ENCODE data around the gene SELENOM.

The SELENOM gene

DNA sequence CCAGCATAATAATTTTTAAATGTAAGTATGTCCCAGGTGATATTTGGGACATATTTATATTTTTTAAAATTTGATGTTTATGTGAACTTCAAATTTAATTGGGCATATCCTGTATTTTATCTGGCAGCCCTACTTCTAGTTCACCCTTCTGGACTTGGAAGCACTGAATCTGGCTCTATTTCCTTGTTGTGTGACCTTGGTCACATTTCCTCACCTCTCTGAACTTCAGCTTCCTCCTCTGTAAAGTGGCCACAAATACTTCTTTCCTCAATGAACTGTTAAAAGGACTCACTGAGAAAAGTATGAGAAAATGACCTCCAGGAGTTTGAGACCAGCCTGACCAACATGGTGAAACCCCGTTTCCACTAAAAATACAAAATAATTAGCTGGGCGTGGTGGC is 44.5 kb upstream of the SELENOM start:
- Histone ChIP-seq H3K14ac (ENCODE audit: low read length in 2 of 2) (no peak overlapping the region), H2BK120ac (ENCODE audit: low read depth, low read length) (no peak overlapping the region), H3K27me3 (ENCODE audit: control insufficient read depth in 1 of 2, insufficient read depth in 1 of 2, low read length in 2 of 2) (no peaks in the 10 kb centered on the region), H3K4me1 (ENCODE audit: control insufficient read depth, insufficient read depth, low read depth, low read length) (no peaks in the 10 kb centered on the region), H2BK12ac (ENCODE audit: low read length in 2 of 2) (no peak overlapping the region), H4K91ac (ENCODE audit: low read length) (no peak overlapping the region), H4K8ac (ENCODE audit: low read length) (no peak overlapping the region), H2AFZ (ENCODE audit: low read depth, low read length) (no peak overlapping the region), H2AK5ac (ENCODE audit: low read length, severe bottlenecking) (no peak overlapping the region), H3K36me3 (ENCODE audit: control insufficient read depth in 1 of 2, insufficient read depth in 2 of 2, low read depth in 1 of 2, low read length in 2 of 2) (no peaks in the 10 kb centered on the region), H3K18ac (ENCODE audit: low read depth in 1 of 2, low read length in 2 of 2) (no peak overlapping the region), H3K23ac (ENCODE audit: low read length in 2 of 2) (no peak overlapping the region), H3K9ac (ENCODE audit: low read length) (no peak overlapping the region), H2BK5ac (ENCODE audit: low read depth, low read length, poor library complexity, severe bottlenecking) (no peak overlapping the region), H3K9me3 (ENCODE audit: control insufficient read depth, low read length) (no peaks in the 10 kb centered on the region), H3K79me1 (replicated peaks; ENCODE audit: low read length, poor library complexity, severe bottlenecking) (no peaks in the 10 kb centered on the region), H2BK15ac (ENCODE audit: low read depth, poor library complexity, severe bottlenecking) (no peak overlapping the region), H3K4me2 (ENCODE audit: low read length, poor library complexity, severe bottlenecking) (no peak overlapping the region), H3K4ac (ENCODE audit: low read depth in 1 of 2, low read length in 2 of 2) (no peak overlapping the region), H3K27ac (ENCODE audit: low read length, poor library complexity, severe bottlenecking) (no peak overlapping the region), H3K4me3 (ENCODE audit: insufficient read depth in 1 of 2, low read depth in 1 of 2, low read length in 2 of 2) (no peak overlapping the region)
- no peak for DNase-seq
- WGBS, result 100% methylated on average over 2 of the region's 2 CpGs

GRCh38 chr22:31150615-31151014 is 43.2 kb upstream of the SELENOM start:
- Histone ChIP-seq H4K8ac (ENCODE audit: low read length) (no peak overlapping the region), H2BK12ac (ENCODE audit: low read length in 2 of 2) (no peak overlapping the region), H3K4me1 (ENCODE audit: control insufficient read depth, insufficient read depth, low read depth, low read length) (no peaks in the 10 kb centered on the region), H3K9me3 (ENCODE audit: control insufficient read depth, low read length) (no peaks in the 10 kb centered on the region), H3K27me3 (ENCODE audit: control insufficient read depth in 1 of 2, insufficient read depth in 1 of 2, low read length in 2 of 2) (no peaks in the 10 kb centered on the region), H3K4me2 (ENCODE audit: low read length, poor library complexity, severe bottlenecking) (no peak overlapping the region), H2BK120ac (ENCODE audit: low read depth, low read length) (no peak overlapping the region), H2AK5ac (ENCODE audit: low read length, severe bottlenecking) (no peak overlapping the region), H3K18ac (ENCODE audit: low read depth in 1 of 2, low read length in 2 of 2) (no peak overlapping the region), H3K4ac (ENCODE audit: low read depth in 1 of 2, low read length in 2 of 2) (no peak overlapping the region), H3K9ac (ENCODE audit: low read length) (no peak overlapping the region), H2BK5ac (ENCODE audit: low read depth, low read length, poor library complexity, severe bottlenecking) (no peak overlapping the region), H3K14ac (ENCODE audit: low read length in 2 of 2) (no peak overlapping the region), H3K4me3 (ENCODE audit: insufficient read depth in 1 of 2, low read depth in 1 of 2, low read length in 2 of 2) (no peak overlapping the region), H4K91ac (ENCODE audit: low read length) (no peak overlapping the region), H3K79me1 (replicated peaks; ENCODE audit: low read length, poor library complexity, severe bottlenecking) (no peaks in the 10 kb centered on the region), H2AFZ (ENCODE audit: low read depth, low read length) (no peak overlapping the region), H2BK15ac (ENCODE audit: low read depth, poor library complexity, severe bottlenecking) (no peak overlapping the region), H3K23ac (ENCODE audit: low read length in 2 of 2) (no peak overlapping the region), H3K27ac (ENCODE audit: low read length, poor library complexity, severe bottlenecking) (no peak overlapping the region), H3K36me3 (ENCODE audit: control insufficient read depth in 1 of 2, insufficient read depth in 2 of 2, low read depth in 1 of 2, low read length in 2 of 2) (no peaks in the 10 kb centered on the region)
- no peak for DNase-seq
- 87% methylated on average over 1 of the region's 3 CpGs for WGBS

GRCh38 chr22:31148953-31149627 is 41.7 kb upstream of the SELENOM start:
- Histone ChIP-seq H3K4me1 (ENCODE audit: control insufficient read depth, insufficient read depth, low read depth, low read length) (no peaks in the 10 kb centered on the region), H3K27ac (ENCODE audit: low read length, poor library complexity, severe bottlenecking) (no peak overlapping the region), H3K4ac (ENCODE audit: low read depth in 1 of 2, low read length in 2 of 2) (no peak overlapping the region), H2BK15ac (ENCODE audit: low read depth, poor library complexity, severe bottlenecking) (no peak overlapping the region), H3K18ac (ENCODE audit: low read depth in 1 of 2, low read length in 2 of 2) (no peak overlapping the region), H4K91ac (ENCODE audit: low read length) (no peak overlapping the region), H2BK12ac (ENCODE audit: low read length in 2 of 2) (no peak overlapping the region), H2AFZ (ENCODE audit: low read depth, low read length) (no peak overlapping the region), H3K23ac (ENCODE audit: low read length in 2 of 2) (no peak overlapping the region), H2BK5ac (ENCODE audit: low read depth, low read length, poor library complexity, severe bottlenecking) (no peak overlapping the region), H2AK5ac (ENCODE audit: low read length, severe bottlenecking) (peak overlapping the region; percentile 6), H3K4me3 (ENCODE audit: insufficient read depth in 1 of 2, low read depth in 1 of 2, low read length in 2 of 2) (no peak overlapping the region), H3K9ac (ENCODE audit: low read length) (peak overlapping the region; percentile 62), H2BK120ac (ENCODE audit: low read depth, low read length) (no peak overlapping the region), H3K36me3 (ENCODE audit: control insufficient read depth in 1 of 2, insufficient read depth in 2 of 2, low read depth in 1 of 2, low read length in 2 of 2) (no peaks in the 10 kb centered on the region), H3K9me3 (ENCODE audit: control insufficient read depth, low read length) (peaks cover 7% of the 10 kb centered on the region), H3K14ac (ENCODE audit: low read length in 2 of 2) (no peak overlapping the region), H3K27me3 (ENCODE audit: control insufficient read depth in 1 of 2, insufficient read depth in 1 of 2, low read length in 2 of 2) (no peaks in the 10 kb centered on the region), H3K4me2 (ENCODE audit: low read length, poor library complexity, severe bottlenecking) (no peak overlapping the region), H3K79me1 (replicated peaks; ENCODE audit: low read length, poor library complexity, severe bottlenecking) (no peaks in the 10 kb centered on the region), H4K8ac (ENCODE audit: low read length) (no peak overlapping the region)
- WGBS, result 9% methylated on average over 5 of the region's 5 CpGs
- DNase-seq, result peak; percentile 80

DNA sequence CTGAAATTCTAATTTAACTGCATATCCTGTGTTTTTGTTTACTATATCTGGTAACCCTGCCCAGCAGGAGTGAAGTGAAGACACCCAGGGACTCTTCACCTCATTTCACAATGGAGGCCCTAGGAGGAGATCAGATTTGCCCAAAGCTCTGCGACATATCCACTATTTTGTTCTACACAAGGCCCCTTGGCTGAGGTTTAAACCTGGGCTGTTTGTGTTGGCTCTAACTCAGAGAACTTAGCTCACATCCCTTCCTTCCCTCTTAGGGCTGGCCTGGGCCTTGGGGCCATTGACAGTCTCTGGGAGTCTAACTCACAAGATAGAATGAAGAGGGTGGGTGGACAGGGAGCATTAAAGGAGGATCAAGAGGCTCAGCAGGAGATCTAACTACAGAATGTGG is 41.1 kb upstream of the SELENOM start:
- Histone ChIP-seq H3K27me3 (ENCODE audit: control insufficient read depth in 1 of 2, insufficient read depth in 1 of 2, low read length in 2 of 2) (no peaks in the 10 kb centered on the region), H3K9me3 (ENCODE audit: control insufficient read depth, low read length) (peaks cover 7% of the 10 kb centered on the region), H2BK15ac (ENCODE audit: low read depth, poor library complexity, severe bottlenecking) (no peak overlapping the region), H3K9ac (ENCODE audit: low read length) (peak overlapping the region; percentile 62), H2BK12ac (ENCODE audit: low read length in 2 of 2) (peak overlapping the region in 1 of 2 experiments; percentile 6), H2AK5ac (ENCODE audit: low read length, severe bottlenecking) (no peak overlapping the region), H2BK5ac (ENCODE audit: low read depth, low read length, poor library complexity, severe bottlenecking) (no peak overlapping the region), H3K18ac (ENCODE audit: low read depth in 1 of 2, low read length in 2 of 2) (peak overlapping the region in 1 of 2 experiments; percentile 51), H3K14ac (ENCODE audit: low read length in 2 of 2) (no peak overlapping the region), H3K4me1 (ENCODE audit: control insufficient read depth, insufficient read depth, low read depth, low read length) (no peaks in the 10 kb centered on the region), H3K27ac (ENCODE audit: low read length, poor library complexity, severe bottlenecking) (no peak overlapping the region), H2AFZ (ENCODE audit: low read depth, low read length) (peak overlapping the region; percentile 2), H2BK120ac (ENCODE audit: low read depth, low read length) (no peak overlapping the region), H4K91ac (ENCODE audit: low read length) (no peak overlapping the region), H3K4me2 (ENCODE audit: low read length, poor library complexity, severe bottlenecking) (no peak overlapping the region), H3K4ac (ENCODE audit: low read depth in 1 of 2, low read length in 2 of 2) (no peak overlapping the region), H3K23ac (ENCODE audit: low read length in 2 of 2) (no peak overlapping the region), H3K36me3 (ENCODE audit: control insufficient read depth in 1 of 2, insufficient read depth in 2 of 2, low read depth in 1 of 2, low read length in 2 of 2) (no peaks in the 10 kb centered on the region), H3K79me1 (replicated peaks; ENCODE audit: low read length, poor library complexity, severe bottlenecking) (no peaks in the 10 kb centered on the region), H4K8ac (ENCODE audit: low read length) (no peak overlapping the region), H3K4me3 (ENCODE audit: insufficient read depth in 1 of 2, low read depth in 1 of 2, low read length in 2 of 2) (no peak overlapping the region)
- no peak for DNase-seq
- 88% methylated on average over 1 of the region's 1 CpG for WGBS

All from mesenchymal stem cell (in vitro differentiated cells and primary cell).